Measurements from ENCODE around the gene PLA2G5.

PLA2G5 gene

GRCh38 chr1:20063861-20064292 is 6.1 kb upstream of the PLA2G5 start:
- no peak for DNase-seq
- no peaks in the 10 kb centered on the region for H3K9me2 ChIP-seq (replicated peaks; ENCODE audit: insufficient read depth, low read length)
- TF ChIP-seq EZH2 (optimal IDR thresholded peaks at IDR 0.05; ENCODE audit: low read depth, low read length): no peak
- TF ChIP-seq EZH2phosphoT487 (IDR thresholded peaks at IDR 0.05; ENCODE audit: low read length): no peak
- TF ChIP-seq CTCF (IDR thresholded peaks at IDR 0.05; ENCODE audit: low read length): no peak
- peaks cover 3% of the 10 kb centered on the region for H3K27me3 ChIP-seq (replicated peaks; ENCODE audit: insufficient read depth, low read length)
- no peaks in the 10 kb centered on the region for H3K79me2 ChIP-seq (ENCODE audit: low read length)
- H4K20me1 ChIP-seq (ENCODE audit: insufficient read depth, low read length): no peaks in the 10 kb centered on the region
- H3K4me2 ChIP-seq (ENCODE audit: low read depth, low read length): no peak overlapping the region
- no peak overlapping the region for H3K9ac ChIP-seq (ENCODE audit: low read length)
- H2AFZ ChIP-seq (ENCODE audit: low read length): no peak overlapping the region
- no peaks in the 10 kb centered on the region for H3K4me1 ChIP-seq (ENCODE audit: low read length)
- no peaks in the 10 kb centered on the region for H3K9me3 ChIP-seq (replicated peaks; ENCODE audit: insufficient read depth, low read length)
- no peak overlapping the region for H3K27ac ChIP-seq (ENCODE audit: low read length)
- no peak overlapping the region for H3K4me3 ChIP-seq (ENCODE audit: low read length)
- no peaks in the 10 kb centered on the region for H3K36me3 ChIP-seq (replicated peaks; ENCODE audit: insufficient read depth, low read length)
- H3F3A ChIP-seq (ENCODE audit: insufficient read depth, low read length): no peaks in the 10 kb centered on the region

- no peak overlapping the region for H3K27ac ChIP-seq (ENCODE audit: low read length)
- no peaks in the 10 kb centered on the region for H3K9me2 ChIP-seq (replicated peaks; ENCODE audit: insufficient read depth, low read length)
- no peak for TF ChIP-seq EZH2phosphoT487 (IDR thresholded peaks at IDR 0.05; ENCODE audit: low read length)
- no peak for TF ChIP-seq EZH2 (optimal IDR thresholded peaks at IDR 0.05; ENCODE audit: low read depth, low read length)
- no peak for TF ChIP-seq CTCF (IDR thresholded peaks at IDR 0.05; ENCODE audit: low read length)
- H3K4me1 ChIP-seq (ENCODE audit: low read length): no peaks in the 10 kb centered on the region
- peaks cover 26% of the 10 kb centered on the region for H3K27me3 ChIP-seq (replicated peaks; ENCODE audit: insufficient read depth, low read length)
- no peak overlapping the region for H3K4me2 ChIP-seq (ENCODE audit: low read depth, low read length)
- H3F3A ChIP-seq (ENCODE audit: insufficient read depth, low read length): no peaks in the 10 kb centered on the region
- no peaks in the 10 kb centered on the region for H3K79me2 ChIP-seq (ENCODE audit: low read length)
- H3K4me3 ChIP-seq (ENCODE audit: low read length): no peak overlapping the region
- no peaks in the 10 kb centered on the region for H4K20me1 ChIP-seq (ENCODE audit: insufficient read depth, low read length)
- H3K9me3 ChIP-seq (replicated peaks; ENCODE audit: insufficient read depth, low read length): no peaks in the 10 kb centered on the region
- no peaks in the 10 kb centered on the region for H3K36me3 ChIP-seq (replicated peaks; ENCODE audit: insufficient read depth, low read length)
- no peak for DNase-seq
- H2AFZ ChIP-seq (ENCODE audit: low read length): no peak overlapping the region
- no peak overlapping the region for H3K9ac ChIP-seq (ENCODE audit: low read length)
Measured at GRCh38 chr1:20068722-20069121, 1.3 kb upstream of the PLA2G5 start.

GRCh38 chr1:20070357-20070756 is 363 bp downstream of the PLA2G5 start:
- H2AFZ ChIP-seq (ENCODE audit: low read length): no peak overlapping the region

More at GRCh38 chr1:20070357-20070756, 363 bp downstream of the PLA2G5 start:
- no peak overlapping the region for H3K4me3 ChIP-seq (ENCODE audit: low read length)
- no peak for DNase-seq
- H3K27me3 ChIP-seq (replicated peaks; ENCODE audit: insufficient read depth, low read length): peaks cover 30% of the 10 kb centered on the region
- H3K4me1 ChIP-seq (ENCODE audit: low read length): no peaks in the 10 kb centered on the region
- no peaks in the 10 kb centered on the region for H3K9me3 ChIP-seq (replicated peaks; ENCODE audit: insufficient read depth, low read length)
- no peaks in the 10 kb centered on the region for H3F3A ChIP-seq (ENCODE audit: insufficient read depth, low read length)
- H3K79me2 ChIP-seq (ENCODE audit: low read length): no peaks in the 10 kb centered on the region
- no peaks in the 10 kb centered on the region for H3K36me3 ChIP-seq (replicated peaks; ENCODE audit: insufficient read depth, low read length)
- no peak overlapping the region for H3K9ac ChIP-seq (ENCODE audit: low read length)
- H3K27ac ChIP-seq (ENCODE audit: low read length): no peak overlapping the region
- no peak for TF ChIP-seq EZH2 (optimal IDR thresholded peaks at IDR 0.05; ENCODE audit: low read depth, low read length)
- no peak for TF ChIP-seq EZH2phosphoT487 (IDR thresholded peaks at IDR 0.05; ENCODE audit: low read length)
- no peak for TF ChIP-seq CTCF (IDR thresholded peaks at IDR 0.05; ENCODE audit: low read length)
- no peak overlapping the region for H3K4me2 ChIP-seq (ENCODE audit: low read depth, low read length)
- H4K20me1 ChIP-seq (ENCODE audit: insufficient read depth, low read length): no peaks in the 10 kb centered on the region
- no peaks in the 10 kb centered on the region for H3K9me2 ChIP-seq (replicated peaks; ENCODE audit: insufficient read depth, low read length)

Measured in MM.1S (cell line).